ENCODE data around the gene NNT.

The NNT gene

GRCh38 chr5:43619380-43619779 is 16.4 kb downstream of the NNT start:
- H3K4me3 ChIP-seq (ENCODE audit: low read length) = no peak overlapping the region
- peaks cover 56% of the 10 kb centered on the region for H3K36me3 ChIP-seq (ENCODE audit: insufficient read depth, low read length)
- no peaks in the 10 kb centered on the region for H3K9me3 ChIP-seq (ENCODE audit: low read length)
- no peaks in the 10 kb centered on the region for H3K27me3 ChIP-seq (ENCODE audit: insufficient read depth, low read length)
- H2AFZ ChIP-seq (ENCODE audit: low read depth, low read length) = no peak overlapping the region
- peaks cover 7% of the 10 kb centered on the region for H3K4me1 ChIP-seq (ENCODE audit: insufficient read depth, low read length)

GRCh38 chr5:43619911-43620310 is 16.9 kb downstream of the NNT start:
- no peak overlapping the region for H3K4me3 ChIP-seq (ENCODE audit: low read length)
- no peaks in the 10 kb centered on the region for H3K9me3 ChIP-seq (ENCODE audit: low read length)
- H3K36me3 ChIP-seq (ENCODE audit: insufficient read depth, low read length) = peaks cover 54% of the 10 kb centered on the region
- no peaks in the 10 kb centered on the region for H3K27me3 ChIP-seq (ENCODE audit: insufficient read depth, low read length)
- H2AFZ ChIP-seq (ENCODE audit: low read depth, low read length) = no peak overlapping the region
- peaks cover 11% of the 10 kb centered on the region for H3K4me1 ChIP-seq (ENCODE audit: insufficient read depth, low read length)

- H3K36me3 ChIP-seq (ENCODE audit: insufficient read depth, low read length) = peaks cover 48% of the 10 kb centered on the region
Observed at GRCh38 chr5:43620944-43621505, 18.0 kb downstream of the NNT start.

GRCh38 chr5:43622074-43622473 is 19.1 kb downstream of the NNT start:
- no peaks in the 10 kb centered on the region for H3K9me3 ChIP-seq (ENCODE audit: low read length)
- H3K4me1 ChIP-seq (ENCODE audit: insufficient read depth, low read length) = peaks cover 12% of the 10 kb centered on the region
- H3K36me3 ChIP-seq (ENCODE audit: insufficient read depth, low read length) = peaks cover 42% of the 10 kb centered on the region
- no peak overlapping the region for H3K4me3 ChIP-seq (ENCODE audit: low read length)
- H3K27me3 ChIP-seq (ENCODE audit: insufficient read depth, low read length) = no peaks in the 10 kb centered on the region
- no peak overlapping the region for H2AFZ ChIP-seq (ENCODE audit: low read depth, low read length)

More at GRCh38 chr5:43620944-43621505, 18.0 kb downstream of the NNT start:
- Histone ChIP-seq H3K4me3 (ENCODE audit: low read length) (no peak overlapping the region), H3K9me3 (ENCODE audit: low read length) (no peaks in the 10 kb centered on the region), H3K27me3 (ENCODE audit: insufficient read depth, low read length) (no peaks in the 10 kb centered on the region), H2AFZ (ENCODE audit: low read depth, low read length) (no peak overlapping the region), H3K4me1 (ENCODE audit: insufficient read depth, low read length) (peaks cover 12% of the 10 kb centered on the region)

GRCh38 chr5:43623048-43623680 is 20.2 kb downstream of the NNT start:
- Histone ChIP-seq H3K9me3 (ENCODE audit: low read length) (peaks cover 2% of the 10 kb centered on the region), H3K27me3 (ENCODE audit: insufficient read depth, low read length) (no peaks in the 10 kb centered on the region), H3K4me1 (ENCODE audit: insufficient read depth, low read length) (peaks cover 12% of the 10 kb centered on the region), H2AFZ (ENCODE audit: low read depth, low read length) (no peak overlapping the region), H3K36me3 (ENCODE audit: insufficient read depth, low read length) (peaks cover 34% of the 10 kb centered on the region), H3K4me3 (ENCODE audit: low read length) (no peak overlapping the region)

- H2AFZ ChIP-seq (ENCODE audit: low read depth, low read length) = no peak overlapping the region
- H3K9me3 ChIP-seq (ENCODE audit: low read length) = peaks cover 2% of the 10 kb centered on the region
- H3K4me1 ChIP-seq (ENCODE audit: insufficient read depth, low read length) = peaks cover 12% of the 10 kb centered on the region
- no peak overlapping the region for H3K4me3 ChIP-seq (ENCODE audit: low read length)
- H3K36me3 ChIP-seq (ENCODE audit: insufficient read depth, low read length) = peaks cover 21% of the 10 kb centered on the region
- no peaks in the 10 kb centered on the region for H3K27me3 ChIP-seq (ENCODE audit: insufficient read depth, low read length)
Observed at GRCh38 chr5:43627028-43627427, 24.0 kb downstream of the NNT start.

- no peak overlapping the region for H2AFZ ChIP-seq (ENCODE audit: low read depth, low read length)
- H3K4me3 ChIP-seq (ENCODE audit: low read length) = no peak overlapping the region
- peaks cover 17% of the 10 kb centered on the region for H3K36me3 ChIP-seq (ENCODE audit: insufficient read depth, low read length)
- no peaks in the 10 kb centered on the region for H3K4me1 ChIP-seq (ENCODE audit: insufficient read depth, low read length)
- peaks cover 2% of the 10 kb centered on the region for H3K9me3 ChIP-seq (ENCODE audit: low read length)
- no peaks in the 10 kb centered on the region for H3K27me3 ChIP-seq (ENCODE audit: insufficient read depth, low read length)
Observed at GRCh38 chr5:43631182-43631910, 28.4 kb downstream of the NNT start.

- Histone ChIP-seq H3K4me1 (ENCODE audit: insufficient read depth, low read length) (no peaks in the 10 kb centered on the region), H2AFZ (ENCODE audit: low read depth, low read length) (no peak overlapping the region), H3K9me3 (ENCODE audit: low read length) (peaks cover 2% of the 10 kb centered on the region), H3K36me3 (ENCODE audit: insufficient read depth, low read length) (peaks cover 15% of the 10 kb centered on the region), H3K27me3 (ENCODE audit: insufficient read depth, low read length) (no peaks in the 10 kb centered on the region), H3K4me3 (ENCODE audit: low read length) (no peak overlapping the region)
Observed at GRCh38 chr5:43634621-43635020, 31.6 kb downstream of the NNT start.

- Histone ChIP-seq H3K36me3 (ENCODE audit: insufficient read depth, low read length) (peaks cover 18% of the 10 kb centered on the region), H3K4me3 (ENCODE audit: low read length) (no peak overlapping the region), H3K27me3 (ENCODE audit: insufficient read depth, low read length) (no peaks in the 10 kb centered on the region), H3K4me1 (ENCODE audit: insufficient read depth, low read length) (no peaks in the 10 kb centered on the region), H2AFZ (ENCODE audit: low read depth, low read length) (no peak overlapping the region), H3K9me3 (ENCODE audit: low read length) (peaks cover 2% of the 10 kb centered on the region)
Observed at GRCh38 chr5:43635374-43635773, 32.4 kb downstream of the NNT start.

GRCh38 chr5:43636076-43636475 is 33.1 kb downstream of the NNT start:
- H3K4me3 ChIP-seq (ENCODE audit: low read length) = no peak overlapping the region
- H2AFZ ChIP-seq (ENCODE audit: low read depth, low read length) = no peak overlapping the region
- peaks cover 18% of the 10 kb centered on the region for H3K36me3 ChIP-seq (ENCODE audit: insufficient read depth, low read length)
- no peaks in the 10 kb centered on the region for H3K4me1 ChIP-seq (ENCODE audit: insufficient read depth, low read length)
- H3K9me3 ChIP-seq (ENCODE audit: low read length) = peaks cover 2% of the 10 kb centered on the region
- H3K27me3 ChIP-seq (ENCODE audit: insufficient read depth, low read length) = no peaks in the 10 kb centered on the region

- Histone ChIP-seq H3K9me3 (ENCODE audit: low read length) (peaks cover 2% of the 10 kb centered on the region), H3K4me3 (ENCODE audit: low read length) (no peak overlapping the region), H3K27me3 (ENCODE audit: insufficient read depth, low read length) (no peaks in the 10 kb centered on the region), H3K36me3 (ENCODE audit: insufficient read depth, low read length) (peaks cover 18% of the 10 kb centered on the region), H2AFZ (ENCODE audit: low read depth, low read length) (no peak overlapping the region), H3K4me1 (ENCODE audit: insufficient read depth, low read length) (no peaks in the 10 kb centered on the region)
Observed at GRCh38 chr5:43637416-43637815, 34.4 kb downstream of the NNT start.

GRCh38 chr5:43638107-43638506 is 35.1 kb downstream of the NNT start:
- Histone ChIP-seq H2AFZ (ENCODE audit: low read depth, low read length) (no peak overlapping the region), H3K36me3 (ENCODE audit: insufficient read depth, low read length) (peaks cover 18% of the 10 kb centered on the region), H3K4me1 (ENCODE audit: insufficient read depth, low read length) (no peaks in the 10 kb centered on the region), H3K9me3 (ENCODE audit: low read length) (peaks cover 2% of the 10 kb centered on the region), H3K4me3 (ENCODE audit: low read length) (no peak overlapping the region), H3K27me3 (ENCODE audit: insufficient read depth, low read length) (no peaks in the 10 kb centered on the region)

- Histone ChIP-seq H3K4me1 (ENCODE audit: insufficient read depth, low read length) (no peaks in the 10 kb centered on the region), H3K9me3 (ENCODE audit: low read length) (peaks cover 2% of the 10 kb centered on the region), H3K4me3 (ENCODE audit: low read length) (no peak overlapping the region), H2AFZ (ENCODE audit: low read depth, low read length) (no peak overlapping the region), H3K27me3 (ENCODE audit: insufficient read depth, low read length) (no peaks in the 10 kb centered on the region), H3K36me3 (ENCODE audit: insufficient read depth, low read length) (peaks cover 18% of the 10 kb centered on the region)
Observed at GRCh38 chr5:43638546-43638945, 35.6 kb downstream of the NNT start.

Data from neuron (in vitro differentiated cells).